SK-N-SH treated with all-trans-retinoic acid at 6 μM for 48 hours (cell line): ENCODE data around the gene ZSWIM6.

Experiments
- GLIS3 ChIP-seq: fragments of 250-450 bp; sonication (Bioruptor Pico); IDR thresholded peaks from 2 replicates; pipeline ENCODE4 v1.5.0; 2020; ENCODE audit warnings: mild to moderate bottlenecking, moderate library complexity
- TCF4 ChIP-seq: fragments of 250-450 bp; sonication (Bioruptor Pico); IDR thresholded peaks from 2 replicates; pipeline ENCODE4 v1.8.0; 2021; ENCODE audit warnings: mild to moderate bottlenecking, moderate library complexity, borderline replicate concordance
- TOX ChIP-seq: fragments of 250-450 bp; sonication (Bioruptor Pico); IDR thresholded peaks from 2 replicates; pipeline ENCODE4 v1.8.0; 2021; ENCODE audit warnings: mild to moderate bottlenecking, moderate library complexity, borderline replicate concordance
- TF ChIP-seq, protein P1 (sequence below): fragments of 250-450 bp; sonication (Bioruptor Pico); IDR thresholded peaks from 2 replicates; pipeline ENCODE4 v1.5.0; 2020; ENCODE audit warnings: mild to moderate bottlenecking, moderate library complexity
- TF ChIP-seq, protein P2 (sequence below): fragments of 250-450 bp; sonication (Bioruptor Pico); IDR thresholded peaks from 2 replicates; pipeline ENCODE4 v1.8.0; 2020; ENCODE audit warnings: mild to moderate bottlenecking, moderate library complexity, borderline replicate concordance

DNA sequence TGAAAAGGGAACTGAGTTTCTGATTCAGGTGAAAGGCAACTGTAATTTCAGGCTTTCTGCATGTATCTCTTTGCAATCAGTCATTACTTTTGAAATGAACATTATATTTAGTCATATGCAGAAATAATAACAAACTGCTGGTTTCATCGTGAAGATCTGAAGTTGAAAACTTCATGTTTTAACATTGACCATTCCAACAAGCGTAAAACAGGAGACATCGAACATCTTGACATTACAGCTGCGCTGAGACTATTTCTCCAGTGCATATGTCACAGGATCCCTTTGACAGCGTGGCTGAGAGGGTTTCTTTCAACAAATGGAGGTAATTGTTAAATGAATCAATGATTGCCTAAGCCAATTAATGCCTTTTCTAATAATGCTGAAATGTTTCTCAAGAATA lies 38.2 kb upstream of the ZSWIM6 start:
- TF ChIP-seq TCF4 (CRISPR knock-in tag) (no peak), TOX (CRISPR knock-in tag) (no peak), GLIS3 (CRISPR knock-in tag) (no peak)
- TF ChIP-seq, protein P1, sequence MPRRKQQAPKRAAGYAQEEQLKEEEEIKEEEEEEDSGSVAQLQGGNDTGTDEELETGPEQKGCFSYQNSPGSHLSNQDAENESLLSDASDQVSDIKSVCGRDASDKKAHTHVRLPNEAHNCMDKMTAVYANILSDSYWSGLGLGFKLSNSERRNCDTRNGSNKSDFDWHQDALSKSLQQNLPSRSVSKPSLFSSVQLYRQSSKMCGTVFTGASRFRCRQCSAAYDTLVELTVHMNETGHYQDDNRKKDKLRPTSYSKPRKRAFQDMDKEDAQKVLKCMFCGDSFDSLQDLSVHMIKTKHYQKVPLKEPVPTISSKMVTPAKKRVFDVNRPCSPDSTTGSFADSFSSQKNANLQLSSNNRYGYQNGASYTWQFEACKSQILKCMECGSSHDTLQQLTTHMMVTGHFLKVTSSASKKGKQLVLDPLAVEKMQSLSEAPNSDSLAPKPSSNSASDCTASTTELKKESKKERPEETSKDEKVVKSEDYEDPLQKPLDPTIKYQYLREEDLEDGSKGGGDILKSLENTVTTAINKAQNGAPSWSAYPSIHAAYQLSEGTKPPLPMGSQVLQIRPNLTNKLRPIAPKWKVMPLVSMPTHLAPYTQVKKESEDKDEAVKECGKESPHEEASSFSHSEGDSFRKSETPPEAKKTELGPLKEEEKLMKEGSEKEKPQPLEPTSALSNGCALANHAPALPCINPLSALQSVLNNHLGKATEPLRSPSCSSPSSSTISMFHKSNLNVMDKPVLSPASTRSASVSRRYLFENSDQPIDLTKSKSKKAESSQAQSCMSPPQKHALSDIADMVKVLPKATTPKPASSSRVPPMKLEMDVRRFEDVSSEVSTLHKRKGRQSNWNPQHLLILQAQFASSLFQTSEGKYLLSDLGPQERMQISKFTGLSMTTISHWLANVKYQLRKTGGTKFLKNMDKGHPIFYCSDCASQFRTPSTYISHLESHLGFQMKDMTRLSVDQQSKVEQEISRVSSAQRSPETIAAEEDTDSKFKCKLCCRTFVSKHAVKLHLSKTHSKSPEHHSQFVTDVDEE (CRISPR knock-in tag): no peak
- TF ChIP-seq, protein P2, sequence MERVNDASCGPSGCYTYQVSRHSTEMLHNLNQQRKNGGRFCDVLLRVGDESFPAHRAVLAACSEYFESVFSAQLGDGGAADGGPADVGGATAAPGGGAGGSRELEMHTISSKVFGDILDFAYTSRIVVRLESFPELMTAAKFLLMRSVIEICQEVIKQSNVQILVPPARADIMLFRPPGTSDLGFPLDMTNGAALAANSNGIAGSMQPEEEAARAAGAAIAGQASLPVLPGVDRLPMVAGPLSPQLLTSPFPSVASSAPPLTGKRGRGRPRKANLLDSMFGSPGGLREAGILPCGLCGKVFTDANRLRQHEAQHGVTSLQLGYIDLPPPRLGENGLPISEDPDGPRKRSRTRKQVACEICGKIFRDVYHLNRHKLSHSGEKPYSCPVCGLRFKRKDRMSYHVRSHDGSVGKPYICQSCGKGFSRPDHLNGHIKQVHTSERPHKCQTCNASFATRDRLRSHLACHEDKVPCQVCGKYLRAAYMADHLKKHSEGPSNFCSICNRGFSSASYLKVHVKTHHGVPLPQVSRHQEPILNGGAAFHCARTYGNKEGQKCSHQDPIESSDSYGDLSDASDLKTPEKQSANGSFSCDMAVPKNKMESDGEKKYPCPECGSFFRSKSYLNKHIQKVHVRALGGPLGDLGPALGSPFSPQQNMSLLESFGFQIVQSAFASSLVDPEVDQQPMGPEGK: no peak
